Gastrocnemius medialis (tissue), 4 donors: ENCODE results near the gene COL23A1.

Experiments
- CTCF ChIP-seq, 5 experiments: fragments of 450-650 bp in 3 of 5; fragments of 200-600 bp in 2 of 5; sonication (generic) in 2 of 5; IDR thresholded peaks in 4 of 5; conservative IDR thresholded peaks in 1 of 5; 1 replicate in 4 of 5; 2 replicates in 1 of 5; pipeline ENCODE4 v1.5.1; 2016 to 2019; ENCODE audit warnings: antibody characterized with exemption in 5 of 5, mild to moderate bottlenecking in 3 of 5, moderate library complexity in 3 of 5
- POLR2A ChIP-seq, 2 donors: fragments of 450-650 bp; IDR thresholded peaks; one replicate each; pipeline ENCODE4 v1.6.1; 2017; ENCODE audit warnings: antibody characterized with exemption in 2 of 2, mild to moderate bottlenecking in 2 of 2, moderate library complexity in 2 of 2

DNA sequence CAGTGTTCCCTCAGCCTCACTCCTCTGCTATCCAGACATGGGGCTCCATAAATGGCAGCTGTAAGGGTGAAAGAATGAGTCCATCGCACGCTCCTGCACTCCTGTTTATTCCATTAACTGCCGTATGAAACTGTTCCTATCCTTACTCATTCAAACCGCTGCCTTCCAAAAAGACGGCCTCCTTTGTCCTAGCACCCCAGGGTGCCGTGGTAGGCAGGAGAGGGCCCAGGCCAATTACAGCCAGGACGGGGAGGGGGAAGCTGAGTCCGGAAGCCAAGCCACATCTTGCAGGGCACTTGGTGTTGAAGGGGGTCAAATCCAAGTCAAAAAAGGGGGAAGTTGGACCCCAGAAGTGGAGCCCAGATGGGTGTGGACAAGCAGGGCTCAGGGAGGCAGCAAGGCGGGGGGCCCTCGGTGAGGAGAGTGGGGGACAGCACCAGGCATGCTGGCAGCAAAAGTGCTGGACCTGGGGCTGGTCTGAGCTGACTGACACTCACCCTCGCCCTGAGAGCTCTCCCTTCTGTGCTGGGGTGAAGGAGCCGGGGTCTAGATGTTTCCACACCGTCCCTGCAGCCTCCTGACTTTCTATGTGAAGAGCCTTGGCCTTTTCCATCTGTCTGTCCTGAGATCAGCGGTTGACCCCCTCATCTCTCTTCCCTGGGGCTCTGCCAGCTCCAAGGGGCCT, 63.3 kb downstream of the COL23A1 start:
- no peak for TF ChIP-seq CTCF (IDR thresholded peaks at IDR 0.05 in 4 of 5, conservative IDR thresholded peaks at IDR 0.05 in 1 of 5)
- no peak for TF ChIP-seq POLR2A (IDR thresholded peaks at IDR 0.05)
